ENCODE measurements around the gene LAX1.

The LAX1 gene

DNA sequence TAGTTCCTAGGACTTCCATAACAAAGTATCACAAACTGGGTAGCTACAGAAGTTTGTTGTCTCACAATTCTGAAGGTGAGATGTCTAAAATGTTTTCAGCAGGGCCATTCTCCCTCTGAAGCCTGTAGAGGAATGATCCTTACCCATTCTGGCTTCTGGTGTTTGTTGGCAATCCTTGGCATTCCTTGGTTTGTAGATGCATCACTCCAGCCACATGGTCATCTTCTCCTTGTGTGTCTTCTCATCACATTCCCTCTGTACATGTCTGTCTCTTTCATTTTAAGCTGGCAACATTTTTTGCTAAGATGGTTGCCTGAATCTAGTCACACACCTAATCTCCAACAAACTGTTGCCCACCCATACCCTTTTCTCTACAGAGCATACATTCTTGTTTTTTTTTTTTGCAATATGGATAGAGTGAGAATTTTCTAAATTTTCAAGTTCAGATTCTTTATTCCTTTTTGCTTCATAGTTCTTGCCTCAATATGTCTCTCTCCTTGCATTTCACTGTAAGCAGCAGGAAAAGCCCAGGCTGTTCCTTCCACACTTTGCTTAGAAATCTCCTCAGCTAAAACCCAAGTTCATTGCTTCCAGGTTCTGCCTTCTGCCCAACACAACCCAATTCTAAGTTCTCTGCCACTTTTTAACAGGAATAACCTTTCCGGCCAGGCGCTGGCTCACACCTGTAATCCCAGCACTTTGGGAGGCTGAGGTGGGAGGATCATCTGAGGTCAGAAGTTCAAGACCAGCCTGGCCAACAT lies 48.8 kb downstream of the LAX1 start:
- DNase-seq (ENCODE audit: low read depth) = no peak

GRCh38 chr1:203818399-203818798 lies 53.4 kb downstream of the LAX1 start:
- DNase-seq (ENCODE audit: low read depth) = no peak

- no peak for DNase-seq (ENCODE audit: low read depth)
Observed at GRCh38 chr1:203823306-203823705, 58.3 kb downstream of the LAX1 start.

All from stimulated activated CD8-positive, alpha-beta memory T cell treated with anti-CD3 and anti-CD28 coated beads, Interleukin-4, amount 100 ng/mL, for 24 hours (primary cell).